ENCODE results near the gene PTPN4. TPM values are rescaled to one million over a fixed set of nuclear protein-coding genes. Genes with fewer than 3 reads are reported as not detected.

PTPN4 gene
- total RNA-seq, 1 donor from 2014 or later, result 37.4 TPM

DNA sequence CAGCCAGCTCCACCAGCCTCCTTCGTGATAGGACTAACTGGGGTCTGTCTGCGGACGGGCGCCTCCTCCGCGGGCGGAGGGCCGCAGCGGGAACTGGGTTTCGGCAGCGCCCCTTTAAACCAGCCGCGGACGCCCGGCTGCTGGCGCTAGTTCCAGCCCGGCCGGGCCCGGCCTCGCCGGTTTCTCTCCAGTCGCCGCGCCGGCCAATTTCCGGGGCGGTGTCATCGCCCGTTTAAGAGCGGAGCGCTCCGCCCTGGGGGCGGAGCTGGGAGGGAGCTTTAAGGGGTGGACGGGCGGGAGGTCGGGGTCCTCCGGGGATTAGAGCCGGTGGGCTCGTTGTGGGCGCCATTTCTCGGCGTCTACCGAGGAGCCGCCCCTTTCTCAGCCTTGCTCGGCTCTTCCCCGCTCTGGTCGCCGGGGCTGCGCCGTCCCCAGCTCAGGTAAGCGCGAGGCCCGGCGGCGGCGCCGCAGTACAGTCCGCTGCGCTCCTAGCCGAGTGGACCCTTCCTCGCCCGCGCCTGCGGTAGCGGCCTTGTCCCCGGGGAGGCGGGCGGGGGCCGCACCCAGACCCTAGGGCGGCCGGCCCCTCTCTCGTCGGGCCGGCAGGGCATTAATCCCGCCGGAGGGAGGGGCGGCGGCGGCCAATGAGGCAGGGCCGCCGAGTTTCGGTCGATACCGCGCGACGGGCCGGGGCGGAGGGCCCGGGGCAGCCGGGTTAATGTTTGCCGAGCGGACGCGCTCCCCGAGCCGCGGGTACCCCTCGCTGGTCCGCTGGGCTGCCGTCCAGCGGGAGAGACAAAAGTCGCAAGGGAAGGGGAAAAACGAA, 253.3 kb downstream of the PTPN4 start, which contains the start of gene EPB41L5:
Gene EPB41L5, plus strand, starts transcription at position 307 of the 826 bp plus-strand sequence. CDS start 6,008 bp downstream, outside the sequence.
- peaks cover 23% of the 10 kb centered on the region for H3K4me1 Mint-ChIP-seq (ENCODE audit: unreplicated experiment)
- peak within 1 kb of the TSS; percentile 87 for H3K27ac Mint-ChIP-seq
- H3K27me3 Mint-ChIP-seq, result no peaks in the 10 kb centered on the region
- DNase-seq (ENCODE audit: extremely low spot score, unreplicated experiment), result peak; percentile 94
- TF ChIP-seq, protein P1, sequence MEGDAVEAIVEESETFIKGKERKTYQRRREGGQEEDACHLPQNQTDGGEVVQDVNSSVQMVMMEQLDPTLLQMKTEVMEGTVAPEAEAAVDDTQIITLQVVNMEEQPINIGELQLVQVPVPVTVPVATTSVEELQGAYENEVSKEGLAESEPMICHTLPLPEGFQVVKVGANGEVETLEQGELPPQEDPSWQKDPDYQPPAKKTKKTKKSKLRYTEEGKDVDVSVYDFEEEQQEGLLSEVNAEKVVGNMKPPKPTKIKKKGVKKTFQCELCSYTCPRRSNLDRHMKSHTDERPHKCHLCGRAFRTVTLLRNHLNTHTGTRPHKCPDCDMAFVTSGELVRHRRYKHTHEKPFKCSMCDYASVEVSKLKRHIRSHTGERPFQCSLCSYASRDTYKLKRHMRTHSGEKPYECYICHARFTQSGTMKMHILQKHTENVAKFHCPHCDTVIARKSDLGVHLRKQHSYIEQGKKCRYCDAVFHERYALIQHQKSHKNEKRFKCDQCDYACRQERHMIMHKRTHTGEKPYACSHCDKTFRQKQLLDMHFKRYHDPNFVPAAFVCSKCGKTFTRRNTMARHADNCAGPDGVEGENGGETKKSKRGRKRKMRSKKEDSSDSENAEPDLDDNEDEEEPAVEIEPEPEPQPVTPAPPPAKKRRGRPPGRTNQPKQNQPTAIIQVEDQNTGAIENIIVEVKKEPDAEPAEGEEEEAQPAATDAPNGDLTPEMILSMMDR (conservative IDR thresholded peaks at IDR 0.05), result no peak
- H3K36me3 Mint-ChIP-seq, result peaks cover 8% of the 10 kb centered on the region
- H3K4me3 Mint-ChIP-seq, result peak within 1 kb of the TSS; percentile 86
- peaks cover 4% of the 10 kb centered on the region for H3K9me3 Mint-ChIP-seq

DNA sequence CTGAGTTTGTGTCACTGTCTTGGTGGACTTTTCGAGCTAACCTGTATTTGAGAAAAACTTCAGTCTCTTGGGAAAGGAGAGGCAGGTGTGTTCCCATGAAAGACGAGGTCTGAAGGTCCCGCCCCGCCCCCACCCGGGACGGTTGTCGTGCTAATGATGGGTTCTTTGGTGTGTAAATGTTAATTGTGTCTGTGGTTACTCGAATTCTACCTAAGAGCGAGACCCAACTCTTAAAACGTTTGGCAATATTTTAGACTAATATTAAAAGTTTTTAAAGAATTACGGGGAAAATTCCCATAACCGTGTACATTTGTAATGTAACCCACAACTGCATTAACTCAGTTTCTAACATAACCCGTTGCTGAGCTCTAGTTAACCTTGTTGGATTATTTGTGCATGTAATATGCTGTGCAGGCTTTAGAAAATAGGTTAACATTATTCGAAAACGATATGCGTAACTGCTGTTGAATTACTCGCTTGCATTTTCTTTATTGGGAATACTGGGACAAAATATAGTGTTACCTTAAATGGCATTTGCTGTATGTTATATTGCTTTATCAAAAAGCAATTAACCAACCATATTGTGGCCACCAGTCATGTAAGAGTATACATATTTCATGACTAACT, 254.0 kb downstream of the PTPN4 start:
- peaks cover 23% of the 10 kb centered on the region for H3K4me1 Mint-ChIP-seq (ENCODE audit: unreplicated experiment)
- TF ChIP-seq, protein P1 (conservative IDR thresholded peaks at IDR 0.05), result no peak

DNA sequence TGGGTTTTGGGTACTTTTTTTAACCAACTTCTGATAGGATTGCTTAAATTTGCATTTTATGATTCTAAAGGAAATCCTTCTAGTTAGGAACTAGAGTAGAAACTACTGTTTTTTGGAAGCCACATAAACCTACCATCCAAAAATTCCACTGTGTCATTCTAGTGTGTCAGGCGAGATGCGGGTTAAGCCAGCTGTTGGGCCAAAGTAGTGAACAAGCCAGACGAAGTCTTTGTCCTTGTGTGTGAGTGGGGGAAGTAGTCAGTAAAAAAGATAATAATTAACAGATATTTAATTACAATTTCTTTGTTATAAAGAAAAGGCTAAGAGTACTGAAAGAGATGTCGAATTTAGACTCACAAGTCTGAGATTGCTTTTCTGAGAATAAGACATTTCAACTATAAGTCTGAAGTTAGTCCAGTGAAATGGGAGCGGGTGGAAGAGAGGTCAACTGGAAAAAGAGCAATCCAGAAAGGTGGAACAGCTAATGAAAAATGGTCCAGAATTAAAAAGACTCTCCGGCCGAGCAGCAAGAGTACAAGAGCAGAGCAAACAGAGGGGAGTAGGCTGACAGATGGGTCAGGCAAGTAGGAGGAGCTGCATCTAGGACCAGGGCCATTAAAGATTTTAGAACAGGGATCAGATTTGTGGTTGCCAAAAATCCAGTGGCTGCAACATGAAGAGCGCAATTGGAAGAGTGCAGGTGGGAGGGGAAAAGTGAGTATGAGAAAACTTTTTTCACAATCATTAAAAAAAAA, 254.7 kb downstream of the PTPN4 start:
- Mint-ChIP-seq H3K4me1 (ENCODE audit: unreplicated experiment) (peaks cover 29% of the 10 kb centered on the region), H3K36me3 (peaks cover 15% of the 10 kb centered on the region), H3K9me3 (peaks cover 4% of the 10 kb centered on the region), H3K27me3 (no peaks in the 10 kb centered on the region), H3K4me3 (peak overlapping the region; percentile 86), H3K27ac (peak overlapping the region; percentile 64)
- no peak for DNase-seq (ENCODE audit: extremely low spot score, unreplicated experiment)
- TF ChIP-seq, protein P1 (conservative IDR thresholded peaks at IDR 0.05), result no peak

More for the DNA sequence above, 254.0 kb downstream of the PTPN4 start:
- H3K4me3 Mint-ChIP-seq, result peak overlapping the region; percentile 86
- DNase-seq (ENCODE audit: extremely low spot score, unreplicated experiment), result no peak
- no peaks in the 10 kb centered on the region for H3K27me3 Mint-ChIP-seq
- peak overlapping the region; percentile 64 for H3K27ac Mint-ChIP-seq
- peaks cover 4% of the 10 kb centered on the region for H3K9me3 Mint-ChIP-seq
- peaks cover 8% of the 10 kb centered on the region for H3K36me3 Mint-ChIP-seq

DNA sequence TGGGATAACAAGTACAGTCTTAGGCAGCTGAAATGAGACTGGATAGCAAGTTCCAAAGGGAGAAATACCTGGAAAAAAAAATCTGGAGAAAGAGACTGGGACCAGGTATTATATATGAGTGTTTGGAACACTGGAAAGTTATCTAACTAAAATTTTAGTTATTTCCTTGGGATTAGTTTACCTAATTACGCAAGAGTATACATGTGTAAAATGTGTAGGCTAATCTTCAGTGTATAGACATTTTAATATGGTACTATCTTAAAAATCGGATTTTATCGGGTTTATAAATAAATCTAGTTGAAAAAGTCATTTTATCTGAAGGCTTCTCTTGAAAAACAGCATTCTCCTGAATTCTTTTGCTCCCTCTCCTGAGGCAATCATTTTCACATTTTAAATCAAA, 257.1 kb downstream of the PTPN4 start:
- Mint-ChIP-seq H3K27me3 (no peaks in the 10 kb centered on the region), H3K4me1 (ENCODE audit: unreplicated experiment) (peaks cover 29% of the 10 kb centered on the region), H3K4me3 (peak overlapping the region; percentile 29), H3K36me3 (peaks cover 21% of the 10 kb centered on the region), H3K9me3 (peaks cover 4% of the 10 kb centered on the region), H3K27ac (peak overlapping the region; percentile 15)
- TF ChIP-seq, protein P1 (conservative IDR thresholded peaks at IDR 0.05), result no peak
- DNase-seq (ENCODE audit: extremely low spot score, unreplicated experiment), result no peak

DNA sequence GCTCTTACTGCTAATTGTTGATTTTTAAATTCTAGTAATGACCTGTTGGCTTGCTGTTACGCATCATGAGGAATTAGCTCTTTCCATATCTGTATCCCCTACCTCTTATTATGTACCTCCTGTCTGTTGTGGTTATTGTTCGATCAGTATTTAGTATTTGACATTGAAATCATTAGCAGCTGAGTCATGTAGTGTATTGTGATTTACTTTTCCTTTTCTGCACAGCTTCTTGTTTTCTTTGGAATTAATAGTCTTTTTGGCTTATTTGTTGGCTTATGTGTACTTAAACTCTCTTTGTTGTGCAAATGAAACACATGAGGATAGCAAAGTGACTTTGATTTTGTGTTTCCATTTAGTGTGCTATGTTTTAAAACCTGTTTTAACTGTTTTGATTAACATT, 257.5 kb downstream of the PTPN4 start:
- Mint-ChIP-seq H3K36me3 (peaks cover 21% of the 10 kb centered on the region), H3K27me3 (no peaks in the 10 kb centered on the region), H3K4me3 (no peak overlapping the region), H3K4me1 (ENCODE audit: unreplicated experiment) (peaks cover 27% of the 10 kb centered on the region), H3K9me3 (peaks cover 4% of the 10 kb centered on the region), H3K27ac (peak overlapping the region; percentile 15)
- DNase-seq (ENCODE audit: extremely low spot score, unreplicated experiment), result no peak
- TF ChIP-seq, protein P1 (conservative IDR thresholded peaks at IDR 0.05), result no peak
